GM04503 (cell line): ENCODE data around the gene COL1A2.

Experiments used
- DNase-seq: peaks from one replicate; pipeline ENCODE4 v3.0.0-alpha.2; 2012; ENCODE audit warnings: low read depth

The COL1A2 gene

GRCh38 chr7:94384315-94384714 lies 10.4 kb upstream of the COL1A2 start:
- no peak for DNase-seq

- DNase-seq: no peak
These were observed 8.3 kb upstream of the COL1A2 start for GRCh38 chr7:94386416-94386815.

GRCh38 chr7:94388540-94388939 lies 6.2 kb upstream of the COL1A2 start:
- no peak for DNase-seq

GRCh38 chr7:94389381-94389780 lies 5.3 kb upstream of the COL1A2 start:
- DNase-seq: no peak

GRCh38 chr7:94391726-94392392 lies 2.8 kb upstream of the COL1A2 start:
- no peak for DNase-seq

- DNase-seq: no peak
These were observed 2.3 kb upstream of the COL1A2 start for GRCh38 chr7:94392393-94392786.

GRCh38 chr7:94393246-94394108 lies 1.2 kb upstream of the COL1A2 start:
- no peak for DNase-seq

GRCh38 chr7:94394109-94394436 lies 622 bp upstream of the COL1A2 start:
- DNase-seq: no peak

- no peak for DNase-seq
These were observed 694 bp downstream of the COL1A2 start for GRCh38 chr7:94395141-94396036.

- no peak for DNase-seq
These were observed 1.3 kb downstream of the COL1A2 start for GRCh38 chr7:94396037-94396431.

- DNase-seq: no peak
These were observed 1.9 kb downstream of the COL1A2 start for GRCh38 chr7:94396596-94396995.

GRCh38 chr7:94397722-94398121 lies 3.0 kb downstream of the COL1A2 start:
- no peak for DNase-seq

GRCh38 chr7:94398841-94399240 lies 4.1 kb downstream of the COL1A2 start:
- DNase-seq: no peak

GRCh38 chr7:94400022-94400421 lies 5.3 kb downstream of the COL1A2 start:
- DNase-seq: no peak

GRCh38 chr7:94400643-94401427 lies 6.1 kb downstream of the COL1A2 start:
- DNase-seq: no peak

GRCh38 chr7:94401428-94401814 lies 6.7 kb downstream of the COL1A2 start:
- no peak for DNase-seq

GRCh38 chr7:94403546-94403945 lies 8.9 kb downstream of the COL1A2 start:
- no peak for DNase-seq

- DNase-seq: no peak
These were observed 10.8 kb downstream of the COL1A2 start for GRCh38 chr7:94405506-94405905.

GRCh38 chr7:94406696-94407095 lies 12.0 kb downstream of the COL1A2 start:
- no peak for DNase-seq

GRCh38 chr7:94409200-94409948 lies 14.7 kb downstream of the COL1A2 start:
- no peak for DNase-seq
